ENCODE data around the gene NDUFA8.

Gene NDUFA8

GRCh38 chr9:122179054-122179689 is 19.6 kb upstream of the NDUFA8 start:
- no peak for DNase-seq (ENCODE audit: low spot score)
- in situ Hi-C loops (cut with MboI; ENCODE audit: low sequenced_read_pairs, unreplicated experiment) = no loop called here

GRCh38 chr9:122176916-122177315 is 17.3 kb upstream of the NDUFA8 start:
- in situ Hi-C loops (cut with MboI; ENCODE audit: low sequenced_read_pairs, unreplicated experiment) = no loop called here
- TF ChIP-seq CTCF (IDR thresholded peaks at IDR 0.05; ENCODE audit: borderline replicate concordance, control extremely low read depth, extremely low read depth, insufficient read depth, missing control alignments) = no peak
- no peak for DNase-seq (ENCODE audit: low spot score)

More at GRCh38 chr9:122179054-122179689, 19.6 kb upstream of the NDUFA8 start:
- TF ChIP-seq CTCF (IDR thresholded peaks at IDR 0.05; ENCODE audit: borderline replicate concordance, control extremely low read depth, extremely low read depth, insufficient read depth, missing control alignments) = no peak

- no peak for DNase-seq (ENCODE audit: low spot score)
- in situ Hi-C loops (cut with MboI; ENCODE audit: low sequenced_read_pairs, unreplicated experiment) = no loop called here
- TF ChIP-seq CTCF (IDR thresholded peaks at IDR 0.05; ENCODE audit: borderline replicate concordance, control extremely low read depth, extremely low read depth, insufficient read depth, missing control alignments) = no peak
Measured at GRCh38 chr9:122173670-122174069, 14.1 kb upstream of the NDUFA8 start.

DNA sequence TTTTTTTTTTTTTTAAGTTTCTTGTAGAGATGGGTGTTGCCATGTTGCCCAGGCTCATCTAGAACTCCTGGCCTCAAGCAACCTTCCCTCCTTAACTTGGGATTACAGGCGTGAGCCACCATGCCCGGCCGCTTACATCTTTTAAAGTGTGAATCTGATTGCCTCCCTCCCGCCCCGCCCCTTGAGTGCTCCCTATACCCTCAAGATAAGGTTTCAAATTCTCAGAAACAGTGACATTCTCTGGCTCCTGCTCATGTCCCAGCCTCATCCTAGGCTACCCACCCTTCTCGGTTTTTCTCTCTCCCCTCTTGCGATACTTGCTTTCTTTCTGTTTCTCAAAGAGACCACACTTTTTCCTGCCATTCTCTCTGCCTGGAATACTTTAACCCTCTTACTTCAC is 12.6 kb upstream of the NDUFA8 start:
- no peak for TF ChIP-seq CTCF (IDR thresholded peaks at IDR 0.05; ENCODE audit: borderline replicate concordance, control extremely low read depth, extremely low read depth, insufficient read depth, missing control alignments)
- no peak for DNase-seq (ENCODE audit: low spot score)
- in situ Hi-C loops (cut with MboI; ENCODE audit: low sequenced_read_pairs, unreplicated experiment) = no loop called here

DNA sequence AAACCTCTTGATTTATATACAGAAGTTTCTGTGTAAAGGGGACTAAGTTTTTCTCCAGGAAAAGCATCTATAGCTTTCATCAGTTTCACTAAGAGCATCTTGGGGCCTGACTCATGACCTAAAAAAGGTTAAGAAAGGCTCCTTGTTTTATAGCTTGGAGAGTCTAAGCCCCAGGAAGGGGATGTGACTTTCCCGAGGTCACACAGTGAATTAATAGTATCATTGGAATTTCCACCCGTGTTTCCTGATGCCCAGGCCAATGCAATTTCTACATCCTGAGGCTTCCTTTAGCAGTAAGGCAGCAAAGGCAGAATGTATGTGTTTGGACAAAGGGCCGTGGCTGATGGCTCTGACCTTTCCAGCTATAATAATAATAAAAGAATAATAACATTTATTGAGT is 8.8 kb upstream of the NDUFA8 start:
- no peak for TF ChIP-seq CTCF (IDR thresholded peaks at IDR 0.05; ENCODE audit: borderline replicate concordance, control extremely low read depth, extremely low read depth, insufficient read depth, missing control alignments)
- in situ Hi-C loops (cut with MboI; ENCODE audit: low sequenced_read_pairs, unreplicated experiment) = no loop called here

DNA sequence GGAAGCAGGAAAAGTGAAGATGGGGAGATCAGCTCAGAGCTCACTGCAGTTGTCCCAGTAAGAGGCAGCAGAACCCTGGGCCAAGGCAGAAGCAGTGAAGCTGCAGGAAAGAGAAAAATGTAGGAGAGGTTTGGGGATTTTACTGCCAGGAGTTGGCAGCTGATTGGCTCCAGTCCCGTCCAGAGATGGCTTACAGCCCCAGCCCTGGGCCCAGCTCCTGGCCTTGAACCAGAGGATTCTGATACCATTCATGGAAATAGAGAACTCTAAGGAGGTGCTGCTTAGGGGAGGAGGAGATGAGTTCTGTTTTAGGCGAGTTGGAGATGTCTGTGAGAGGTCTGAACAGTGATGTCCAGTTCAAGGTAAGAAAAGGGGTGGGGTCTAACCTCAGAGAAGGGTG is 4.7 kb upstream of the NDUFA8 start:
- no peak for DNase-seq (ENCODE audit: low spot score)
- TF ChIP-seq CTCF (IDR thresholded peaks at IDR 0.05; ENCODE audit: borderline replicate concordance, control extremely low read depth, extremely low read depth, insufficient read depth, missing control alignments) = no peak
- in situ Hi-C loops (cut with MboI; ENCODE audit: low sequenced_read_pairs, unreplicated experiment) = no loop called here

More for the DNA sequence above, 8.8 kb upstream of the NDUFA8 start:
- no peak for DNase-seq (ENCODE audit: low spot score)
